ENCODE data around the gene ALB.
"Not testable (repeated sequence)": the region's sequence is repeated elsewhere in the genome, so short reads cannot be mapped to it uniquely, and the experiment has no call there.

The ALB gene

GRCh38 chr4:73404042-73404441 lies at the start of gene ALB:
TSS of gene ALB (plus strand) at chr4:73404287. CDS start at chr4:73404328, 41 bp downstream.
- DNase-seq (ENCODE audit: low spot score) = no peak

DNA sequence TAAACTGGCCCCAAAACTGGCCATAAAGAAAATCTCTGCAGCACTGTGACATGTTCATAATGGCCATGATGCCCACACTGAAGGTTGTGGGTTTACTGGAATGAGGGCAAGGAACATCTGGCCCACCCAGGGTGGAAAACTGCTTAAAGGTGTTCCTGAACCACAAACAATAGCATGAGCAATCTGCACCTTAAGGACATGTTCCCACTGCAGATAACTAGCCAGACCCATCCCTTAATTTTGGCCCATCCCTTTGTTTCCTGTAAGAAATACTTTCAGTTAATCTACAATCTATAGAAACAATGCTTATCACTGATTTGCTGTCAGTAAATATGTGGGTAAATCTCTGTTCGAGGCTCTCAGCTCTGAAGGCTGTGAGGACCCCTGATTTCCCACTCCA lies 46.9 kb upstream of the ALB start:
- not testable (repeated sequence) for DNase-seq (ENCODE audit: low spot score)

DNA sequence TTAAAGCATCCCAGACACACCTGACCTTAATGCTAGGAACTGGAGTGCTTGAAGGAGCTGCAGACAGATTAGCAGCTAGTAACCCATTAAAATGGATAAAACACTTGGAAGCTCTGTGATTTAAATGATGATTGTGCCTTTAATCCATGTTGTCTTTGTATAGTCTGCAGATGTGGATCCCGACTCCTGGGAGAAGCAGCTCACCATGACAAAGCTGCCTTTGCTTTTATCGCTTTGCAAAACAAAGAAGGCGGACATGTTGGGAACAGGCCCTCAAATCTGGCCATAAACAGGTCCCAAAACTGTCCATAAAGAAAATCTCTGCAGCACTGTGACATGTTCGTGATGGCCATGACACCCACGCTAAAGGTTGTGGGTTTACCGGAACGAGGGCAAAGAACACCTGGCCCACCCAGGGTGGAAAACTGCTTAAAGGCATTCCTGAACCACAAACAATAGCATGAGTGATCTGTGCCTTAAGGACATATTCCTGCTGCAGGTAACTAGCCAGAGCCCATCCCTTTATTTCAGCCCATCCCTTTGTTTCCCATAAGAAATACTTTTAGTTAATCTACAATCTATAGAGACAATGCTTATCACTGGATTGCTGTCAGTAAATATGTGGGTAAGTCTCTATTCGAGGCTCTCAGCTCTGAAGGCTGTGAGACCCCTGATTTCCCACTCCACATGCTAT lies 34.4 kb upstream of the ALB start:
- not testable (repeated sequence) for DNase-seq (ENCODE audit: low spot score)

GRCh38 chr4:73375328-73375741 lies 28.8 kb upstream of the ALB start:
- DNase-seq (ENCODE audit: low spot score) = no peak

DNA sequence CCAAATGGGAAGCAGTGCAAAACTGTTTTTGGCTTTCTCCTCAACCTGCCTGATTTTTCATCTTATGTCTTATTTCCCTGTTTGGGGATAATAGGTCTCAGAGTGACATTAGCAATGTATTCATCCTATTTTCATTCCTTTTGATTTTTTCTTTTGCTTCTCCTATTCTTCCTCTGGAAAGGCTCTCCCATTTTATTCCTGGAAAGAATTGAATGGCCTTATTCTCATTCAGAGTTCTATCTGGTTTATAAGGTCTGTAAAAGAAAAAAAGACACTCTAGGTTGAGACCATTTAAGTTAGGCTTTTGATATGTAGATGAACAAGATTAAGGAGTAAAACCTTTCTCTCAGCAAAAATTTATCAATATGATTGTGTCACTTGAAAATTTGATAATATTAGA lies 27.8 kb upstream of the ALB start:
- no peak for DNase-seq (ENCODE audit: low spot score)

- DNase-seq (ENCODE audit: low spot score) = no peak
Measured at GRCh38 chr4:73376976-73377375, 27.1 kb upstream of the ALB start.

DNA sequence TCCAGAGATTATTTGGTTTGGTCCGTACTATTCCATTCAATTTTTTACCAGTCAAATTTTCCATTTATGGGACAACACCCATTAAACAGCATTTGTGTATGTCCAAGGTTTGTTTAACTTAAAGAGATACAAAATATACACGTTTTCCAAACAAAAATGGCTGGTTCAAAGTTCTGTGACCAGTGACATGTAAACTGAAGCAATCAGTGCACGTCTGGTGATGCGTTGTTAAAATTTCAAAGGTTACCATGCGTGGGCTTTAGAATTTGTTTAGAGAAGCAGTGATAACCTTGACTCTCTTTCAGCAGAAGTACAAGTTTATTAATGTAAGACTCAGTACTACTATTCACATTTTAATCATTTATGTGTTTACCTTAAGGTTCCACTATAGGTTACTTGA lies 25.2 kb upstream of the ALB start:
- no peak for DNase-seq (ENCODE audit: low spot score)

- no peak for DNase-seq (ENCODE audit: low spot score)
Measured at GRCh38 chr4:73379946-73380345, 24.1 kb upstream of the ALB start.

- DNase-seq (ENCODE audit: low spot score) = no peak
Measured at GRCh38 chr4:73381214-73381613, 22.9 kb upstream of the ALB start.

- DNase-seq (ENCODE audit: low spot score) = no peak
Measured at GRCh38 chr4:73383452-73383851, 20.6 kb upstream of the ALB start.

DNA sequence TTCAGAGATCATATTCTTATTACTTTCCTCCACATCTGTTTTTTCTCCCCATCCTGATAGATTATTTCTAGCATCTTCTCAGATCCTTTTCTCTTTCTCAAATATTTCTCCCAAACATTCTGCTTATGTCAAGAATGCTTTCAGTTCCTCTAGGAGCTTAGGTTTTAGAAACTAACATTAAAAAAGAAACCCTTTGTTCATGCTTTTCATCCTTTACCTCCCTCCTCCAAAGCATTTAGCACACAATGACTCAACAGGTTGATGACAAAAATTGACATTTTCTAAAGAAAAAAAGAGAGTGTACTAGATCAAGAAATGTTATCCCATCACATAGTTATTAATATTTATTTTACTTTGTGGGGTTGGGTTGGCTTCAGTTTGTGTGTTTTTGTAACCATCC lies 16.5 kb upstream of the ALB start:
- no peak for DNase-seq (ENCODE audit: low spot score)

- no peak for DNase-seq (ENCODE audit: low spot score)
Measured at GRCh38 chr4:73388887-73389286, 15.2 kb upstream of the ALB start.

GRCh38 chr4:73389663-73390062 lies 14.4 kb upstream of the ALB start:
- DNase-seq (ENCODE audit: low spot score) = not testable (repeated sequence)

- DNase-seq (ENCODE audit: low spot score) = no peak
Measured at GRCh38 chr4:73391774-73392173, 12.3 kb upstream of the ALB start.

DNA sequence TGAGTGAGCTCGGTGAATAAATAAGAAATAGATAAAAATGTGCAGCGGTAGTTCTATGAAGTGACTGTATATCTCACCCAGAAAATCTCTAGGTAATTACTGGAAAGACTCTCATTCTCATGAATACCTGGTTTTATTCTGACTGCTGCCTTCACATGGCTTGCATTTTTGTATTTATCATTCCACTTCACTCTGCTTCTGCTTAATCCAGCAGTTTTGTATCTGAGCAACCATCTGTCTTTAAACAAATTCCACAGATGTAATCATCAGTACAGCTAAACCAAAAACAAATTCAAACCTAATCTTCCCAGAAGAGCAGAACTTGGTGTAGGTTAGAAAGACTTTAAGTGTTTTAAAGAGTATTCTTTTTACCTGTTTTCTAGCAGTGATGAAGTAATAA lies 11.2 kb upstream of the ALB start:
- DNase-seq (ENCODE audit: low spot score) = no peak

GRCh38 chr4:73396304-73396703 lies 7.8 kb upstream of the ALB start:
- DNase-seq (ENCODE audit: low spot score) = no peak

GRCh38 chr4:73396993-73397972 lies 6.8 kb upstream of the ALB start:
- no peak for DNase-seq (ENCODE audit: low spot score)

- no peak for DNase-seq (ENCODE audit: low spot score)
Measured at GRCh38 chr4:73401412-73401811, 2.7 kb upstream of the ALB start.

DNA sequence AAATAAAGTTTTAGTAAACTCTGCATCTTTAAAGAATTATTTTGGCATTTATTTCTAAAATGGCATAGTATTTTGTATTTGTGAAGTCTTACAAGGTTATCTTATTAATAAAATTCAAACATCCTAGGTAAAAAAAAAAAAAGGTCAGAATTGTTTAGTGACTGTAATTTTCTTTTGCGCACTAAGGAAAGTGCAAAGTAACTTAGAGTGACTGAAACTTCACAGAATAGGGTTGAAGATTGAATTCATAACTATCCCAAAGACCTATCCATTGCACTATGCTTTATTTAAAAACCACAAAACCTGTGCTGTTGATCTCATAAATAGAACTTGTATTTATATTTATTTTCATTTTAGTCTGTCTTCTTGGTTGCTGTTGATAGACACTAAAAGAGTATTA lies 370 bp downstream of the ALB start:
- no peak for DNase-seq (ENCODE audit: low spot score)

DNA sequence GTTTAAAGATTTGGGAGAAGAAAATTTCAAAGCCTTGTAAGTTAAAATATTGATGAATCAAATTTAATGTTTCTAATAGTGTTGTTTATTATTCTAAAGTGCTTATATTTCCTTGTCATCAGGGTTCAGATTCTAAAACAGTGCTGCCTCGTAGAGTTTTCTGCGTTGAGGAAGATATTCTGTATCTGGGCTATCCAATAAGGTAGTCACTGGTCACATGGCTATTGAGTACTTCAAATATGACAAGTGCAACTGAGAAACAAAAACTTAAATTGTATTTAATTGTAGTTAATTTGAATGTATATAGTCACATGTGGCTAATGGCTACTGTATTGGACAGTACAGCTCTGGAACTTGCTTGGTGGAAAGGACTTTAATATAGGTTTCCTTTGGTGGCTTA lies 1.1 kb downstream of the ALB start:
- no peak for DNase-seq (ENCODE audit: low spot score)

- no peak for DNase-seq (ENCODE audit: low spot score)
Measured at GRCh38 chr4:73406548-73406875, 2.4 kb downstream of the ALB start.

DNA sequence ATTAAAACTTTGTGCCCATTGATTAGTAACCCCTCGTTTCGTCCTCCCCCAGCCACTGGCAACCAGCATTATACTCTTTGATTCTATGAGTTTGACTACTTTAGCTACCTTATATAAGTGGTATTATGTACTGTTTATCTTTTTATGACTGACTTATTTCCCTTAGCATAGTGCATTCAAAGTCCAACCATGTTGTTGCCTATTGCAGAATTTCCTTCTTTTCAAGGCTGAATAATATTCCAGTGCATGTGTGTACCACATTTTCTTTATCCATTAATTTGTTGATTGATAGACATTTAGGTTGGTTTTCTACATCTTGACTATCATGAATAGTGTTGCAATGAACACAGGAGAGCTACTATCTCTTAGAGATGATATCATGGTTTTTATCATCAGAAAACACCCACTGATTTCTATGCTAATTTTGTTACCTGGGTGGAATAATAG lies 3.2 kb downstream of the ALB start:
- no peak for DNase-seq (ENCODE audit: low spot score)

- no peak for DNase-seq (ENCODE audit: low spot score)
Measured at GRCh38 chr4:73408181-73408867, 4.2 kb downstream of the ALB start.
